ENCODE results near the gene SDHB.

DNA sequence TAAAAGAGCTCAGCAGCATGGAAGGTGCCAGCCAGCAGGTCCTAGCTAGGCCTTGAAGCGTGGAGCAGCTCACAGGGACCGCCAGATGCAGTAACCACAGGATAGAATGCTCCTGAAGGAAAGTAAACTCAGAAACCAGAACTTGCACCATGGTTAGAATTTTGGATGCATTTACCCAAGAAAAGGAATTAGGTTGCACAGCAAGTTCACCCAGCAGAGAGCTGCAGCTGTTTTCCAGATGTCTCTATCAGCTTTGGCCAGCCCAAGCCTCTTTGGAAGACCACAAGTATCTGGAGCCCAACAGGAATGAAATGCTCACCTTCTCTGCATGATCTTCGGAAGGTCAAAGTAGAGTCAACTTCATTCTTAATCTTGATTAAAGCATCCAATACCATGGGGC is 21.1 kb downstream of the SDHB start:
- TF ChIP-seq, protein P1, sequence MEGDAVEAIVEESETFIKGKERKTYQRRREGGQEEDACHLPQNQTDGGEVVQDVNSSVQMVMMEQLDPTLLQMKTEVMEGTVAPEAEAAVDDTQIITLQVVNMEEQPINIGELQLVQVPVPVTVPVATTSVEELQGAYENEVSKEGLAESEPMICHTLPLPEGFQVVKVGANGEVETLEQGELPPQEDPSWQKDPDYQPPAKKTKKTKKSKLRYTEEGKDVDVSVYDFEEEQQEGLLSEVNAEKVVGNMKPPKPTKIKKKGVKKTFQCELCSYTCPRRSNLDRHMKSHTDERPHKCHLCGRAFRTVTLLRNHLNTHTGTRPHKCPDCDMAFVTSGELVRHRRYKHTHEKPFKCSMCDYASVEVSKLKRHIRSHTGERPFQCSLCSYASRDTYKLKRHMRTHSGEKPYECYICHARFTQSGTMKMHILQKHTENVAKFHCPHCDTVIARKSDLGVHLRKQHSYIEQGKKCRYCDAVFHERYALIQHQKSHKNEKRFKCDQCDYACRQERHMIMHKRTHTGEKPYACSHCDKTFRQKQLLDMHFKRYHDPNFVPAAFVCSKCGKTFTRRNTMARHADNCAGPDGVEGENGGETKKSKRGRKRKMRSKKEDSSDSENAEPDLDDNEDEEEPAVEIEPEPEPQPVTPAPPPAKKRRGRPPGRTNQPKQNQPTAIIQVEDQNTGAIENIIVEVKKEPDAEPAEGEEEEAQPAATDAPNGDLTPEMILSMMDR (IDR thresholded peaks at IDR 0.05): no peak
- TF ChIP-seq EZH2 (IDR thresholded peaks at IDR 0.05): no peak
- TF ChIP-seq EZH2phosphoT487 (IDR thresholded peaks at IDR 0.05): no peak
